ENCODE results near the gene OR2L8. TPM values are rescaled to one million over a fixed set of nuclear protein-coding genes. Genes with fewer than 3 reads are reported as not detected.

Gene OR2L8
- polyA plus RNA-seq, 3 donors, result not detected

DNA sequence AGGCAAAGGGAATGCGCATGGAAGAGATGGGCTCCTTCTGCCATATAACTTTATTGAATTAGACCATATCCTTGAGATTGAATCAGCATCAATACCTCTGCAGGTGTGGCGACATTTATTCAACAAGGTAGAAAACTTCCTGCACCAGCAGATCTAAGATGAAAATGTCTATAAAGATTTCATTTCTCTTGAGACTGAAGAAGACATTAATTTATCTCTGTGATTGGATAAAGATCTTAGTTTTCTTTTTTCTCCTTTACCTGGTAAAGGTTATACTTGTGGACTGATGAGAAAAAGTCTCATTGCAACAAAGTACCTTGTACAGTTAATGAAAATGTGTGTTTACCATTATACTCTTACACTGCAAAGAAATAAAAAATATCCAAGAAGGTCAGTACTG lies 28.7 kb upstream of the OR2L8 start, which contains the start of gene OR2T8:
TSS of gene OR2T8 (plus strand) at position 301 of the 400 bp plus-strand sequence. CDS start 766 bp downstream, outside the sequence.
- no peaks in the 10 kb centered on the region for H3K9me3 ChIP-seq (replicated peaks in 1 of 2; ENCODE audit: control insufficient read depth in 1 of 2, insufficient read depth in 1 of 2, low read length in 2 of 2)
- Mint-ChIP-seq H3K4me3 (no peak within 1 kb of the TSS), H3K9me3 (no peaks in the 10 kb centered on the region), H3K4me1 (no peaks in the 10 kb centered on the region), H3K27ac (no peak within 1 kb of the TSS), H3K36me3 (no peaks in the 10 kb centered on the region), H3K27me3 (ENCODE audit: low read depth in 3 of 3) (no peaks in the 10 kb centered on the region)
- no peaks in the 10 kb centered on the region for H3K36me3 ChIP-seq (replicated peaks in 1 of 2; ENCODE audit: control insufficient read depth in 1 of 2, insufficient read depth in 2 of 2, low read length in 2 of 2)
- intact Hi-C loops (cut with micrococcal nuclease), result no loop called here
- H3K27ac ChIP-seq (ENCODE audit: low read depth in 1 of 2, low read length in 2 of 2), result no peak within 1 kb of the TSS
- no peak within 1 kb of the TSS for H3K4me3 ChIP-seq (replicated peaks in 1 of 3; ENCODE audit: low read depth in 2 of 3, low read length in 3 of 3)
- H3K9ac ChIP-seq (ENCODE audit: insufficient read depth, low read length, poor library complexity, severe bottlenecking), result no peak within 1 kb of the TSS
- H4K20me1 ChIP-seq (ENCODE audit: insufficient read depth, low read length), result no peaks in the 10 kb centered on the region
- TF ChIP-seq, protein P1, sequence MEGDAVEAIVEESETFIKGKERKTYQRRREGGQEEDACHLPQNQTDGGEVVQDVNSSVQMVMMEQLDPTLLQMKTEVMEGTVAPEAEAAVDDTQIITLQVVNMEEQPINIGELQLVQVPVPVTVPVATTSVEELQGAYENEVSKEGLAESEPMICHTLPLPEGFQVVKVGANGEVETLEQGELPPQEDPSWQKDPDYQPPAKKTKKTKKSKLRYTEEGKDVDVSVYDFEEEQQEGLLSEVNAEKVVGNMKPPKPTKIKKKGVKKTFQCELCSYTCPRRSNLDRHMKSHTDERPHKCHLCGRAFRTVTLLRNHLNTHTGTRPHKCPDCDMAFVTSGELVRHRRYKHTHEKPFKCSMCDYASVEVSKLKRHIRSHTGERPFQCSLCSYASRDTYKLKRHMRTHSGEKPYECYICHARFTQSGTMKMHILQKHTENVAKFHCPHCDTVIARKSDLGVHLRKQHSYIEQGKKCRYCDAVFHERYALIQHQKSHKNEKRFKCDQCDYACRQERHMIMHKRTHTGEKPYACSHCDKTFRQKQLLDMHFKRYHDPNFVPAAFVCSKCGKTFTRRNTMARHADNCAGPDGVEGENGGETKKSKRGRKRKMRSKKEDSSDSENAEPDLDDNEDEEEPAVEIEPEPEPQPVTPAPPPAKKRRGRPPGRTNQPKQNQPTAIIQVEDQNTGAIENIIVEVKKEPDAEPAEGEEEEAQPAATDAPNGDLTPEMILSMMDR (IDR thresholded peaks at IDR 0.05), result no peak
- no peaks in the 10 kb centered on the region for H3K79me2 ChIP-seq (ENCODE audit: insufficient read depth, low read length)
- H3K4me1 ChIP-seq (ENCODE audit: control insufficient read depth in 1 of 2, insufficient read depth in 2 of 2, low read length in 2 of 2), result no peaks in the 10 kb centered on the region
- no CpG with 5 or more reads among the region's 2 CpGs for WGBS (ENCODE audit: insufficient coverage)
- no peak within 1 kb of the TSS for H3K4me2 ChIP-seq (replicated peaks; ENCODE audit: extremely low read depth, low read length, poor library complexity, severe bottlenecking)
- H3K27me3 ChIP-seq (ENCODE audit: control insufficient read depth in 2 of 2, insufficient read depth in 2 of 2, low read length in 2 of 2), result no peaks in the 10 kb centered on the region
- no peak for DNase-seq
- H2AFZ ChIP-seq (ENCODE audit: insufficient read depth, low read depth, low read length, poor library complexity, severe bottlenecking), result no peak within 1 kb of the TSS

DNA sequence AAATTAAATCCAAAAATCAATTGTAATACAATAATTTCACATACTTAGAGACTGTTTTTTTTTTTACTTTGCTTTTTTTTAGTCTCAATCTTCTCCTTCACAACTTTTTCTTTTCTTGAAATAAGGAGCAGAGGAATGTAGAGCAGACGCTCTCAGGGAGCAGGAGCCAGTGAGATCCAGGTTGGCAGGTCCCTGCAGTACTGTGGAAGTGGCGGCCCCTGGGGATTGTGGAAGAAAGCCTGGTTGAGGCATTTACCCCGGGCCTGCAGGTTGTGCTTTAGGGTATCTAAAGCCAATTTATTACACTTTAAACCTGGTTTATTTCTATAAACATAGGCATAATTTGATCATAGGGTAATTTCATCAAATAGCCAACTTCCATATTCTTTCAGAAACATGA lies 24.7 kb upstream of the OR2L8 start:
- TF ChIP-seq, protein P1 (IDR thresholded peaks at IDR 0.05), result no peak
- Mint-ChIP-seq H3K9me3 (no peaks in the 10 kb centered on the region), H3K27me3 (ENCODE audit: low read depth in 3 of 3) (no peaks in the 10 kb centered on the region), H3K36me3 (no peaks in the 10 kb centered on the region), H3K4me1 (no peaks in the 10 kb centered on the region), H3K4me3 (no peak overlapping the region), H3K27ac (no peak overlapping the region)
- H2AFZ ChIP-seq (ENCODE audit: insufficient read depth, low read depth, low read length, poor library complexity, severe bottlenecking), result no peak overlapping the region
- no peaks in the 10 kb centered on the region for H3K4me1 ChIP-seq (ENCODE audit: control insufficient read depth in 1 of 2, insufficient read depth in 2 of 2, low read length in 2 of 2)
- no peaks in the 10 kb centered on the region for H3K27me3 ChIP-seq (ENCODE audit: control insufficient read depth in 2 of 2, insufficient read depth in 2 of 2, low read length in 2 of 2)
- H3K36me3 ChIP-seq (replicated peaks in 1 of 2; ENCODE audit: control insufficient read depth in 1 of 2, insufficient read depth in 2 of 2, low read length in 2 of 2), result no peaks in the 10 kb centered on the region
- no peak overlapping the region for H3K27ac ChIP-seq (ENCODE audit: low read depth in 1 of 2, low read length in 2 of 2)
- intact Hi-C loops (cut with micrococcal nuclease), result no loop called here
- H4K20me1 ChIP-seq (ENCODE audit: insufficient read depth, low read length), result no peaks in the 10 kb centered on the region
- no peaks in the 10 kb centered on the region for H3K9me3 ChIP-seq (replicated peaks in 1 of 2; ENCODE audit: control insufficient read depth in 1 of 2, insufficient read depth in 1 of 2, low read length in 2 of 2)
- no peaks in the 10 kb centered on the region for H3K79me2 ChIP-seq (ENCODE audit: insufficient read depth, low read length)
- no peak overlapping the region for H3K4me2 ChIP-seq (replicated peaks; ENCODE audit: extremely low read depth, low read length, poor library complexity, severe bottlenecking)
- no peak for DNase-seq
- no CpG with 5 or more reads among the region's 3 CpGs for WGBS (ENCODE audit: insufficient coverage)
- no peak overlapping the region for H3K4me3 ChIP-seq (replicated peaks in 1 of 3; ENCODE audit: low read depth in 2 of 3, low read length in 3 of 3)
- no peak overlapping the region for H3K9ac ChIP-seq (ENCODE audit: insufficient read depth, low read length, poor library complexity, severe bottlenecking)
